Glutamatergic neuron (in vitro differentiated cells): ENCODE results near the gene ZNF513. TPM values are rescaled to one million over a fixed set of nuclear protein-coding genes. Genes with fewer than 3 reads are reported as not detected.

Experiments used
- DNase-seq: peaks from one replicate; pipeline ENCODE4 v3.0.0; 2022
- H3K27ac Mint-ChIP-seq: one replicate; pipeline ENCODE4 v1.8.0; 2020; ENCODE audit warnings: mild to moderate bottlenecking, mixed read lengths, inconsistent platforms; ENCODE audit not compliant: unreplicated experiment
- H3K27me3 Mint-ChIP-seq: one replicate; pipeline ENCODE4 v1.8.0; 2020; ENCODE audit warnings: mild to moderate bottlenecking, moderate library complexity, mixed read lengths, inconsistent platforms; ENCODE audit not compliant: unreplicated experiment
- H3K36me3 Mint-ChIP-seq: one replicate; pipeline ENCODE4 v1.8.0; 2020; ENCODE audit warnings: mild to moderate bottlenecking, mixed read lengths, inconsistent platforms; ENCODE audit not compliant: unreplicated experiment
- H3K4me1 Mint-ChIP-seq: one replicate; pipeline ENCODE4 v1.8.0; 2020; ENCODE audit warnings: mild to moderate bottlenecking, low read depth, mixed read lengths, inconsistent platforms; ENCODE audit not compliant: unreplicated experiment
- H3K4me3 Mint-ChIP-seq: one replicate; pipeline ENCODE4 v1.8.0; 2020; ENCODE audit warnings: mild to moderate bottlenecking, mixed read lengths, inconsistent platforms; ENCODE audit not compliant: unreplicated experiment
- H3K9me3 Mint-ChIP-seq: one replicate; pipeline ENCODE4 v1.8.0; 2020; ENCODE audit warnings: mild to moderate bottlenecking, moderate library complexity, mixed read lengths, inconsistent platforms; ENCODE audit not compliant: unreplicated experiment
- total RNA-seq: library from RNA; stranded (reverse); fragmentation: NEBNext Ultra II Directional; extraction: Animal tissue kit (Norgen Biotek cat#: 25700); gene quantifications from one replicate; pipeline ENCODE4 v1.2.1, GENCODE V29; 2021; ENCODE audit not compliant: unreplicated experiment
- TF ChIP-seq, protein P1 (sequence below): fragments of 200-600 bp; sonication (generic); IDR thresholded peaks from one replicate; pipeline ENCODE4 v1.5.0; 2021; ENCODE audit not compliant: partially characterized antibody, unreplicated experiment

The ZNF513 gene
- total RNA-seq, 1 donor from 2014 or later, result 30.2 TPM

- no peak for DNase-seq
- peaks cover 20% of the 10 kb centered on the region for H3K9me3 Mint-ChIP-seq
- H3K27me3 Mint-ChIP-seq, result peaks cover 12% of the 10 kb centered on the region
- peak overlapping the region; percentile 76 for H3K27ac Mint-ChIP-seq
- H3K4me3 Mint-ChIP-seq, result peak overlapping the region; percentile 71
- peaks cover 28% of the 10 kb centered on the region for H3K4me1 Mint-ChIP-seq
- H3K36me3 Mint-ChIP-seq, result peaks cover 2% of the 10 kb centered on the region
- TF ChIP-seq, protein P1, sequence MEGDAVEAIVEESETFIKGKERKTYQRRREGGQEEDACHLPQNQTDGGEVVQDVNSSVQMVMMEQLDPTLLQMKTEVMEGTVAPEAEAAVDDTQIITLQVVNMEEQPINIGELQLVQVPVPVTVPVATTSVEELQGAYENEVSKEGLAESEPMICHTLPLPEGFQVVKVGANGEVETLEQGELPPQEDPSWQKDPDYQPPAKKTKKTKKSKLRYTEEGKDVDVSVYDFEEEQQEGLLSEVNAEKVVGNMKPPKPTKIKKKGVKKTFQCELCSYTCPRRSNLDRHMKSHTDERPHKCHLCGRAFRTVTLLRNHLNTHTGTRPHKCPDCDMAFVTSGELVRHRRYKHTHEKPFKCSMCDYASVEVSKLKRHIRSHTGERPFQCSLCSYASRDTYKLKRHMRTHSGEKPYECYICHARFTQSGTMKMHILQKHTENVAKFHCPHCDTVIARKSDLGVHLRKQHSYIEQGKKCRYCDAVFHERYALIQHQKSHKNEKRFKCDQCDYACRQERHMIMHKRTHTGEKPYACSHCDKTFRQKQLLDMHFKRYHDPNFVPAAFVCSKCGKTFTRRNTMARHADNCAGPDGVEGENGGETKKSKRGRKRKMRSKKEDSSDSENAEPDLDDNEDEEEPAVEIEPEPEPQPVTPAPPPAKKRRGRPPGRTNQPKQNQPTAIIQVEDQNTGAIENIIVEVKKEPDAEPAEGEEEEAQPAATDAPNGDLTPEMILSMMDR, result no peak
These were observed 2.9 kb downstream of the ZNF513 start for GRCh38 chr2:27377618-27378095.

DNA sequence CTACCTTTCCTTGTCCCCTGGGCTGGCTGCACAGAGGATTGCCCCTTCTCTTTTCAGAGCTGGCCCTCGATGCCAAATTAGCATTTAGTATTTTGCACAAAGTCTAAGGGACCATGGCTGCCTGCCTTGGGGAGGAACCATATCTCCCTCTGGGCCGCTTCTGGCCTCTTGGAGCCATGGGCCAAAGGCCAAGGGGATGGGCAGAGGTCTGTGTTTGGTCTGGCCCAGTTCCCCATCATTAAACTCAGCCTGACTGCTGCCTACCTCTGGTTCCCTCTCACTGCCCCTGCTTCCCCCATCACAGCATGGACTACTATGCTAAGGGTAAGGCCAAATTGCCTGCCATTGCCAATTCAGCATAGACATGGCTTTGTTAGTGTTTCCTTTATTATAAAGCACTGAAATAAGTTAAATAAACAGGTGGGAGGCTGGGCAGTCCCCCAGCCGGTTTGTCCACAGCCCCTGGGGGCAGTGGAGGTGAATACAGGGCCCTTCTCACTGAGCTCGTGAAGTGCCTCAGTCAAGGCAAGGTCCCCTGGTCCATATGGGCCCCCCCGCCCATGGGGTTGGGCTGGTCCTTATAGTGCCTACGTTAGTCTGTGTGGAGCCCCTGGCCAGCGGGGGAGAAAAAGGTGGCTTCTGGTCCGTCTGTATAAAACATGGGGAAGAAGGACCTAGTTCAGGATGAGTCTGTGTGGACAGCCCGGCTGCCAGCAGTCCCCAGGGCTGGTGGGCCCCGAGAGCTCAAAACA is 3.5 kb downstream of the ZNF513 start:
- Mint-ChIP-seq H3K36me3 (peaks cover 6% of the 10 kb centered on the region), H3K4me3 (no peak overlapping the region), H3K27me3 (peaks cover 12% of the 10 kb centered on the region), H3K27ac (no peak overlapping the region), H3K9me3 (peaks cover 20% of the 10 kb centered on the region), H3K4me1 (peaks cover 28% of the 10 kb centered on the region)
- TF ChIP-seq, protein P1, result no peak
- DNase-seq, result no peak

GRCh38 chr2:27376151-27376865 is 4.2 kb downstream of the ZNF513 start:
- no peak overlapping the region for H3K4me3 Mint-ChIP-seq

DNA sequence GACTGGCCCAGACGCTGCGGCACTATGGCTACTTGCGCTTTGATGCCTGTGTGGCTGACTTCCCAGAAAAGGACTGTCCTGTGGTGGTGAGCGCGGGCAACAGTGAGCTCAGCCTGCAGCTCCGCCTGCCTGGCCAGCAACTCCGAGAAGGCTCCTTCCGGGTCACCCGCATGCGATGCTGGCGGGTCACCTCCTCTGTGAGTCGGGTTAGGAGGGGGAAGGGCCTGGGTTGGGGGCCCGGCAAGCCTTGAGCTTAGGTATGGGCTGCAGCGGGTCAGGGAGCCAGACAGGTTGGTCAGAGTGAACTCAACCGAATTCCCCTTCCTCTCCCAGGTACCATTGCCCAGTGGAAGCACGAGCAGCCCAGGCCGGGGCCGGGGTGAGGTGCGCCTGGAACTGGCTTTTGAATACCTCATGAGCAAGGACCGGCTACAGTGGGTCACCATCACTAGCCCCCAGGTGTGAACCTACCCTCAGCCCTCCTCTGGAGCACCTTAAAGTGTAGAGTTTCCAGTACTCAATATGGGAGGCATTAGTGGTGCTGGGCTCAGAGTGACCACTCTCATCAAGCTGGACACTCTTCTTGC is 4.9 kb downstream of the ZNF513 start:
- Mint-ChIP-seq H3K27ac (no peak overlapping the region), H3K4me1 (peaks cover 21% of the 10 kb centered on the region), H3K27me3 (peaks cover 10% of the 10 kb centered on the region), H3K36me3 (peaks cover 6% of the 10 kb centered on the region), H3K9me3 (peaks cover 18% of the 10 kb centered on the region), H3K4me3 (no peak overlapping the region)
- no peak for DNase-seq
- TF ChIP-seq, protein P1, result no peak

More at GRCh38 chr2:27376151-27376865, 4.2 kb downstream of the ZNF513 start:
- peaks cover 6% of the 10 kb centered on the region for H3K36me3 Mint-ChIP-seq
- peaks cover 12% of the 10 kb centered on the region for H3K27me3 Mint-ChIP-seq
- peaks cover 25% of the 10 kb centered on the region for H3K4me1 Mint-ChIP-seq
- peak overlapping the region; percentile 5 for H3K27ac Mint-ChIP-seq
- TF ChIP-seq, protein P1, result no peak
- DNase-seq, result no peak
- H3K9me3 Mint-ChIP-seq, result peaks cover 23% of the 10 kb centered on the region
